Loucy (cell line): Measurements from ENCODE around the gene ARSK.

Experiments used
- EZH2phosphoT487 ChIP-seq: fragments of 200-600 bp; IDR thresholded peaks from 2 replicates; pipeline ENCODE4 v1.6.1; 2018; ENCODE audit warnings: antibody characterized with exemption, mild to moderate bottlenecking, moderate library complexity, borderline replicate concordance
- TF ChIP-seq, protein P1 (sequence below): fragments of 200-600 bp; sonication (generic); conservative IDR thresholded peaks from 2 replicates; pipeline ENCODE4 v1.5.1; 2014; ENCODE audit warnings: mild to moderate bottlenecking, antibody characterized with exemption, low read length

DNA sequence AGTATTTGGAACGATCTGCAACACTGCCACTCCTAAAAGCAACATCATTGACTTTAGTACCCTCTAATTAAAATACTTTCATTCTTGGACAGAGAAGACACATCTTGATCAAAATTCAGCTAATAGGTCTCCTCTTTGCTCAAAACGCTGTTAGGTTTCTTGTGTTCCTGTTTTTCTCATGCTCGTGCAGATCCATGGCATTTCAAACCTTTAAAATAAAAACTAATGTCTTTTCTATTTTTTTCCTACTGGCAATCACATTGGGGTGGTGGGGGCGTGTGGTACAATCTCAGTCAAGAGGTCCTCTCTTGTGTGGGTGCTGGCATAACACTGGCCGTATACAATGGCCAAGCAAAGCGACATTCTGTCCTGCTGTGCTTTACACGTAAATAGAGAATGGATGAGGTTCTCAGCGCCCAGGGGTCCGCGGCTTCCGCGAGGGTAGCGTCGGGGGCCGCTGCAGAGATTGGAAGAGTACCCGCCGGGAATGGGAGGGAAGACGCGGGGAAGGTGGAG is 64.7 kb downstream of the ARSK start:
- TF ChIP-seq, protein P1, sequence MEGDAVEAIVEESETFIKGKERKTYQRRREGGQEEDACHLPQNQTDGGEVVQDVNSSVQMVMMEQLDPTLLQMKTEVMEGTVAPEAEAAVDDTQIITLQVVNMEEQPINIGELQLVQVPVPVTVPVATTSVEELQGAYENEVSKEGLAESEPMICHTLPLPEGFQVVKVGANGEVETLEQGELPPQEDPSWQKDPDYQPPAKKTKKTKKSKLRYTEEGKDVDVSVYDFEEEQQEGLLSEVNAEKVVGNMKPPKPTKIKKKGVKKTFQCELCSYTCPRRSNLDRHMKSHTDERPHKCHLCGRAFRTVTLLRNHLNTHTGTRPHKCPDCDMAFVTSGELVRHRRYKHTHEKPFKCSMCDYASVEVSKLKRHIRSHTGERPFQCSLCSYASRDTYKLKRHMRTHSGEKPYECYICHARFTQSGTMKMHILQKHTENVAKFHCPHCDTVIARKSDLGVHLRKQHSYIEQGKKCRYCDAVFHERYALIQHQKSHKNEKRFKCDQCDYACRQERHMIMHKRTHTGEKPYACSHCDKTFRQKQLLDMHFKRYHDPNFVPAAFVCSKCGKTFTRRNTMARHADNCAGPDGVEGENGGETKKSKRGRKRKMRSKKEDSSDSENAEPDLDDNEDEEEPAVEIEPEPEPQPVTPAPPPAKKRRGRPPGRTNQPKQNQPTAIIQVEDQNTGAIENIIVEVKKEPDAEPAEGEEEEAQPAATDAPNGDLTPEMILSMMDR, result no peak
- no peak for TF ChIP-seq EZH2phosphoT487
